Transverse colon (tissue), 4 donors: ENCODE results near the gene TCL1B. TPM values are rescaled to one million over a fixed set of nuclear protein-coding genes. Genes with fewer than 3 reads are reported as not detected.

ENCODE experiments used
- DNase-seq: peaks from one replicate; pipeline ENCODE4 v3.0.0-alpha.2; 2019
- H3K27ac ChIP-seq, 4 donors: fragments of 200-600 bp; sonication (generic); 2 replicates each; pipeline ENCODE4 v1.5.1; 2016 to 2018; ENCODE audit warnings: inconsistent platforms in 4 of 4
- H3K27me3 ChIP-seq: fragments of 200-600 bp; sonication (generic); 2 replicates; pipeline ENCODE4 v1.5.1; 2017; ENCODE audit warnings: inconsistent platforms
- H3K36me3 ChIP-seq, 4 donors: fragments of 200-600 bp; sonication (generic); 2 replicates each; pipeline ENCODE4 v1.5.1; 2017 to 2019; ENCODE audit warnings: inconsistent platforms in 4 of 4
- H3K4me1 ChIP-seq, 4 donors: fragments of 200-600 bp; sonication (generic); 2 replicates each; pipeline ENCODE4 v1.5.1; 2017 to 2020; ENCODE audit warnings: inconsistent platforms in 4 of 4
- H3K4me3 ChIP-seq, 4 donors: fragments of 200-600 bp; sonication (generic); 1 replicate in 1 of 4; 2 replicates in 3 of 4; pipeline versions ENCODE4 v1.5.1 to v1.6.1; 2017 to 2019; ENCODE audit warnings: inconsistent platforms in 4 of 4
- H3K9me3 ChIP-seq, 2 donors: fragments of 200-600 bp; sonication (generic); 2 replicates each; pipeline ENCODE4 v1.5.1; 2017 to 2019; ENCODE audit warnings: inconsistent platforms in 2 of 2
- CTCF ChIP-seq, 5 experiments: fragments of 200-600 bp in 3 of 5; fragments of 450-650 bp in 2 of 5; sonication (generic) in 3 of 5; IDR thresholded peaks; 1 replicate in 2 of 5; 2 replicates in 3 of 5; pipeline ENCODE4 v1.5.1; 2016 to 2017; ENCODE audit warnings: antibody characterized with exemption in 5 of 5, inconsistent platforms in 3 of 5, mild to moderate bottlenecking in 2 of 5, moderate library complexity in 1 of 5
- EP300 ChIP-seq: sonication (generic); formaldehyde crosslinking; IDR thresholded peaks from one replicate; pipeline ENCODE4 v1.6.1; 2017; ENCODE audit warnings: antibody characterized with exemption, low read depth
- POLR2A ChIP-seq: fragments of 450-650 bp; IDR thresholded peaks from one replicate; pipeline ENCODE4 v1.6.1; 2016; ENCODE audit warnings: antibody characterized with exemption, mild to moderate bottlenecking, moderate library complexity
- POLR2AphosphoS5 ChIP-seq, 3 donors: sonication (generic); formaldehyde crosslinking; IDR thresholded peaks; one replicate each; pipeline ENCODE4 v1.6.1; 2016; ENCODE audit warnings: antibody characterized with exemption in 3 of 3
- WGBS, 2 donors: methylation state at CpG; one replicate each; pipeline ENCODE4 v1.1.5; 2018; ENCODE audit warnings: low coverage in 1 of 2; 5-methylcytosine and 5-hydroxymethylcytosine counted together
- in situ Hi-C, 4 donors: fragments of 200-750 bp; cut with MboI; loops; one replicate each; pipeline versions ENCODE4 v1.15.0 to v1.15.1; 2017; ENCODE audit warnings: low sequenced_read_pairs in 3 of 4, low pct_ligation_motif_present in 1 of 4, low pct_unique_long_range_greater_than_20kb in 1 of 4
- intact Hi-C: fragments of 100-400 bp; cut with DNase I; formaldehyde crosslinking; loops from one replicate; pipeline ENCODE4 v1.15.1; 2023; ENCODE audit warnings: low total_unique reads
- total RNA-seq, 4 donors: library from RNA; depleted of rRNA; stranded (reverse); fragments of >200 nt; gene quantifications; one replicate each; pipeline ENCODE4 v1.1.0, GENCODE V29; 2016

Gene TCL1B
- total RNA-seq, 4 donors from 2014 or later, result 0.64 TPM; not detected in 3

- H3K27ac ChIP-seq, result no peak overlapping the region
- no peaks in the 10 kb centered on the region for H3K36me3 ChIP-seq
- intact Hi-C loops (no loop called here), in situ Hi-C loops (no loop called here)
- H3K27me3 ChIP-seq, result peaks cover 4% of the 10 kb centered on the region
- H3K4me1 ChIP-seq, result no peaks in the 10 kb centered on the region
- no peak overlapping the region for H3K4me3 ChIP-seq
- H3K9me3 ChIP-seq, result no peaks in the 10 kb centered on the region
- TF ChIP-seq POLR2AphosphoS5 (IDR thresholded peaks at IDR 0.05) (no peak), POLR2A (no peak), CTCF (IDR thresholded peaks at IDR 0.05) (no peak), EP300 (no peak)
- no peak for DNase-seq
- WGBS, 2 donors, result 41 to 51% methylated on average over 7 to 13 of the region's 13 CpGs
Observed at GRCh38 chr14:95660651-95661515, 25.3 kb upstream of the TCL1B start.

DNA sequence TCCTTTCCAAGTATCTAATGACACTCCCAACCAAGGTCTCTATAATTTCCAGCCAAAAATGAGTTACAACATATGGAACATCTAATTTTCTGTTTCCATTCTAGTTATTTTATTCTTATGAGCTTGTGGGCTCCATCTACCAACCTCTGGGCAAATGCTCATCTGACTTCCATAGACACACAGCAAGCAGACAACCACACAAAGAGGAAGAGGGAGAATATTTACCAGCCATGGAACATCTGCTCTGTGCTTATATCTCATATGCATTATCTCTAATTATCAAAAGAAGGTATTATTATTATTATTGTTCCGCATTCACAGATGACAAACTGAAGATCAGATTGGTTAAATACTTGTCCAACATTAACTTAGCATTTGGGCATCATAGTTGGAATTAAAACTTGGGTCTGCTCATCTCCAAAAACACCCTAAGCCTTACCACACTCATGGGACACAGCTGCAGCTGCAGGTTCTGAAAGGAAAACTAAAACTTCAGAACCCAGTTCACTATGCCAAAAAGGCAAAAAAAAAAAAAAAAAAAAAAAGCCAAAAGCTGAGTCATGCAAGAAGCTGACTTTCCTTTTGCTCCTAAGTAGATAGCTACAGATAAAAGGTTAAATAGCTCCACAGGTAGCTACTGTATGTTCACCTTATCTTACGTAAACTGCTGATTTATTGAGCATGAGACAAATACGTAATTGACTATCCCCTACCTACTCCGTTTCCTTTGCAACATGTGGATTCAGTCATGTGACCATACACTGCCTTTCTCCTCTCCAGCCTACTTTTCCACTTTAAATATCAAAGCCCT lies 23.6 kb upstream of the TCL1B start:
- no peak for DNase-seq
- intact Hi-C loops (no loop called here), in situ Hi-C loops (no loop called here)
- Histone ChIP-seq H3K4me1 (no peaks in the 10 kb centered on the region), H3K36me3 (no peaks in the 10 kb centered on the region), H3K27me3 (peaks cover 4% of the 10 kb centered on the region), H3K4me3 (no peak overlapping the region), H3K9me3 (no peaks in the 10 kb centered on the region), H3K27ac (no peak overlapping the region)
- WGBS, 2 donors, result 14 to 39% methylated on average over 4 of the region's 4 CpGs
- TF ChIP-seq POLR2AphosphoS5 (IDR thresholded peaks at IDR 0.05), result no peak
- TF ChIP-seq CTCF (IDR thresholded peaks at IDR 0.05), result no peak
- TF ChIP-seq EP300, result no peak
- no peak for TF ChIP-seq POLR2A

DNA sequence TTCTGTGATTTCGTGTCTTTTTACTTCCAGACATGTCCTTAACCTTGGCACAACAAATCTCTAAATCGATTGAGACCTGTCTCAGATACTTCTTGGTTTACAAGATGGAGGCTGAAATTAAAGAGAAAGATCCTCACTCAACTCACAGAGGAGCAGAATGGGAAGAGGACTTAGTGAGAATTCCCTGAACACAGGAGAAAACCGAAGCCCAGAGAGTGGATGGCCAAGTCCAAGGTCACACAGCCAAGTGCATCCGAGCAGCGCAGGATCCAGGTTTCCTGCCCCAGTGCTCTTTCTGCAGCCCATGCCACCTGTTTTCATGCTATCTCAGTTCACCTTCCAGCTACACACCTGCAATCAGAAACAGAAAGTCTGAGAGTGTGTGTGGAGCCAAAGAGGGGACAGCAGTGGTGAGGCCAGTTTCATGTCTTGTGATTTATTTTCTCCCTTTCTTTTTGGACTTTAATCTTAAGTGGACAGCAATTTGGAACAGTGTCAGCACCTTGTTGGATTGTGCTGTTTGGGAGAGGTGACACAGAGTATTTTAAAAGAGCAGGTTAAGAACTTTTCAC lies 22.9 kb upstream of the TCL1B start:
- Histone ChIP-seq H3K27me3 (peaks cover 4% of the 10 kb centered on the region), H3K27ac (no peak overlapping the region), H3K4me3 (no peak overlapping the region), H3K9me3 (no peaks in the 10 kb centered on the region), H3K4me1 (no peaks in the 10 kb centered on the region), H3K36me3 (no peaks in the 10 kb centered on the region)
- WGBS, 2 donors, result 60 to 65% methylated on average over 1 to 5 of the region's 5 CpGs
- intact Hi-C loops (no loop called here), in situ Hi-C loops (no loop called here)
- no peak for TF ChIP-seq POLR2AphosphoS5 (IDR thresholded peaks at IDR 0.05)
- no peak for TF ChIP-seq CTCF (IDR thresholded peaks at IDR 0.05)
- TF ChIP-seq POLR2A, result no peak
- no peak for TF ChIP-seq EP300
- peak; percentile 9 for DNase-seq

DNA sequence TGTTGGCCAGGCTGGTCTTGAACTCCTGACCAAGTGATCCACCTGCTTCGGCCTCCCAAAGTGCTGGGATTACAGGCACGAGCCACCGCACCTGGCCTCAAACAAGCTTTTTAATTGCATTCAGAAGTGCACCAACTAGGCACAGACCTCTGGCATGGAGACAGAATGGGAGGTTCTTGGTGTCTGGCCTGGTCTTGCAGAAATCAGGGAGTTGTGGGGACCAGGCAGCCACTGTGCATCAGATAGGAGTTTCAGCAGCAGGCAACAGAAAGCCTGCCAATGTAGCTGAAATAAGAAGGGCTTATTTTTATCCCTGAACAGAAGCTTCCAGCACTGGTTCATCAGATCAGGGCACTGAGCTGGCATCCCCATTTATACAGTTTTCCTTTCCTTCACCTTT lies 22.2 kb upstream of the TCL1B start:
- H3K9me3 ChIP-seq, result no peaks in the 10 kb centered on the region
- peaks cover 4% of the 10 kb centered on the region for H3K27me3 ChIP-seq
- no peak for TF ChIP-seq CTCF (IDR thresholded peaks at IDR 0.05)
- TF ChIP-seq POLR2A, result no peak
- no peak for TF ChIP-seq POLR2AphosphoS5 (IDR thresholded peaks at IDR 0.05)
- no peak for TF ChIP-seq EP300
- in situ Hi-C loops (no loop called here), intact Hi-C loops (no loop called here)
- H3K27ac ChIP-seq, result no peak overlapping the region
- H3K36me3 ChIP-seq, result no peaks in the 10 kb centered on the region
- DNase-seq, result no peak
- no peak overlapping the region for H3K4me3 ChIP-seq
- 87% methylated on average over 3 of the region's 3 CpGs; no CpG with 5 or more reads in 1 of the 2 donors for WGBS, 2 donors
- no peaks in the 10 kb centered on the region for H3K4me1 ChIP-seq
